VCaP (cell line): Measurements from ENCODE around the gene FSIP1.

Source experiments
- H3K27ac ChIP-seq: fragments of 450-650 bp; 2 replicates; pipeline ENCODE4 v1.5.1; 2017
- CTCF ChIP-seq: fragments of 450-650 bp; conservative IDR thresholded peaks from 2 replicates; pipeline ENCODE4 v1.5.1; 2017; ENCODE audit warnings: mild to moderate bottlenecking, moderate library complexity

The FSIP1 gene

GRCh38 chr15:39573844-39574243 is 208.8 kb downstream of the FSIP1 start:
- TF ChIP-seq CTCF: no peak
- H3K27ac ChIP-seq: no peak overlapping the region; the same call in 1 of the 2 replicates

GRCh38 chr15:39573287-39573686 is 209.4 kb downstream of the FSIP1 start:
- H3K27ac ChIP-seq: no peak overlapping the region; the same call in 1 of the 2 replicates
- TF ChIP-seq CTCF: no peak

GRCh38 chr15:39565851-39566250 is 216.8 kb downstream of the FSIP1 start:
- no peak for TF ChIP-seq CTCF
- H3K27ac ChIP-seq: no peak overlapping the region

- H3K27ac ChIP-seq: no peak overlapping the region
- no peak for TF ChIP-seq CTCF
Observed at GRCh38 chr15:39564972-39565665, 217.5 kb downstream of the FSIP1 start.

- H3K27ac ChIP-seq: no peak overlapping the region
- no peak for TF ChIP-seq CTCF
Observed at GRCh38 chr15:39558421-39558820, 224.2 kb downstream of the FSIP1 start.

- H3K27ac ChIP-seq: peak overlapping the region; percentile 96
- no peak for TF ChIP-seq CTCF
Observed at GRCh38 chr15:39556461-39556860, 226.2 kb downstream of the FSIP1 start.

- TF ChIP-seq CTCF: no peak
- H3K27ac ChIP-seq: peak overlapping the region; percentile 96
Observed at GRCh38 chr15:39555885-39556284, 226.8 kb downstream of the FSIP1 start.
